OCI-LY3 (cell line): ENCODE data around the gene GSTK1.

Source experiments
- H2AFZ ChIP-seq: fragments of 200-600, 300-600 bp; shearing (Covaris generic); 2 replicates; pipeline ENCODE4 v1.6.0; 2014; ENCODE audit warnings: antibody characterized with exemption, low read depth, low read length
- H3K27ac ChIP-seq: fragments of 200-600, 300-600 bp; sonication (generic); 2 replicates; pipeline ENCODE4 v1.5.1; 2014; ENCODE audit warnings: mild to moderate bottlenecking, low read length, moderate library complexity, mixed read lengths
- H3K27me3 ChIP-seq: fragments of 200-600, 300-600 bp; sonication (generic); 2 replicates; pipeline ENCODE4 v1.6.1; 2014; ENCODE audit warnings: low read depth, low read length, mixed read lengths
- H3K36me3 ChIP-seq: fragments of 200-600, 300-600 bp; sonication (generic); replicated peaks from 2 replicates; pipeline ENCODE3; 2014; ENCODE audit warnings: low read depth, low read length, mixed read lengths
- H3K4me1 ChIP-seq: fragments of 300-600, 200-600 bp; sonication (generic); 2 replicates; pipeline ENCODE4 v1.6.1; 2014; ENCODE audit warnings: low read length, mixed read lengths
- H3K4me2 ChIP-seq: fragments of 200-600, 300-600 bp; sonication (generic); 2 replicates; pipeline ENCODE4 v1.6.1; 2014; ENCODE audit warnings: low read length, mixed read lengths
- H3K4me3 ChIP-seq: fragments of 300-600, 200-600 bp; sonication (generic); 2 replicates; pipeline ENCODE4 v1.5.1; 2014; ENCODE audit warnings: antibody characterized with exemption, mild to moderate bottlenecking, low read length, moderate library complexity
- H3K79me2 ChIP-seq: fragments of 300-600, 200-600 bp; shearing (Covaris generic); 2 replicates; pipeline ENCODE4 v1.6.1; 2014; ENCODE audit warnings: mild to moderate bottlenecking, low read length, mixed read lengths
- H3K9ac ChIP-seq: fragments of 300-600, 200-600 bp; shearing (Covaris generic); 2 replicates; pipeline ENCODE4 v1.6.0; 2014; ENCODE audit warnings: mild to moderate bottlenecking, low read length, moderate library complexity
- H3K9me3 ChIP-seq: fragments of 200-600, 300-600 bp; shearing (Covaris generic); 2 replicates; pipeline ENCODE4 v1.6.1; 2014; ENCODE audit warnings: low read length, mixed read lengths; ENCODE audit not compliant: insufficient read depth
- H4K20me1 ChIP-seq: fragments of 200-600, 300-600 bp; sonication (generic); 2 replicates; pipeline ENCODE4 v1.6.1; 2016; ENCODE audit warnings: low read length, mixed read lengths; ENCODE audit not compliant: insufficient read depth
- CTCF ChIP-seq: fragments of 200-600, 300-600 bp; sonication (generic); IDR thresholded peaks from 2 replicates; pipeline ENCODE4 v1.5.1; 2014; ENCODE audit warnings: antibody characterized with exemption, low read length, low read depth
- EZH2phosphoT487 ChIP-seq: fragments of 200-600 bp; shearing (Covaris generic); IDR thresholded peaks from 2 replicates; pipeline ENCODE4 v1.6.1; 2018; ENCODE audit warnings: antibody characterized with exemption, mixed run types, low read depth

Gene GSTK1

GRCh38 chr7:143216686-143217085 lies 46.6 kb upstream of the GSTK1 start:
- H3K9me3 ChIP-seq: no peaks in the 10 kb centered on the region
- H4K20me1 ChIP-seq: no peaks in the 10 kb centered on the region
- H3K4me3 ChIP-seq: no peak overlapping the region
- no peak overlapping the region for H3K27ac ChIP-seq
- no peak overlapping the region for H3K9ac ChIP-seq
- TF ChIP-seq EZH2phosphoT487 (no peak), CTCF (no peak)
- H2AFZ ChIP-seq: no peak overlapping the region
- no peaks in the 10 kb centered on the region for H3K79me2 ChIP-seq
- peaks cover 1% of the 10 kb centered on the region for H3K27me3 ChIP-seq
- H3K4me1 ChIP-seq: peaks cover 5% of the 10 kb centered on the region
- no peaks in the 10 kb centered on the region for H3K36me3 ChIP-seq
- no peak overlapping the region for H3K4me2 ChIP-seq

GRCh38 chr7:143217806-143218205 lies 45.4 kb upstream of the GSTK1 start:
- H3K4me1 ChIP-seq: peaks cover 5% of the 10 kb centered on the region
- H2AFZ ChIP-seq: no peak overlapping the region
- H3K27me3 ChIP-seq: peaks cover 13% of the 10 kb centered on the region
- no peaks in the 10 kb centered on the region for H3K79me2 ChIP-seq
- H3K9ac ChIP-seq: no peak overlapping the region
- H3K9me3 ChIP-seq: no peaks in the 10 kb centered on the region
- no peak overlapping the region for H3K27ac ChIP-seq
- no peaks in the 10 kb centered on the region for H3K36me3 ChIP-seq
- no peak overlapping the region for H3K4me2 ChIP-seq
- TF ChIP-seq CTCF (no peak), EZH2phosphoT487 (no peak)
- H4K20me1 ChIP-seq: no peaks in the 10 kb centered on the region
- H3K4me3 ChIP-seq: no peak overlapping the region

GRCh38 chr7:143221286-143221685 lies 42.0 kb upstream of the GSTK1 start:
- no peak for TF ChIP-seq EZH2phosphoT487
- no peak for TF ChIP-seq CTCF
- no peak overlapping the region for H2AFZ ChIP-seq
- no peak overlapping the region for H3K4me3 ChIP-seq
- no peak overlapping the region for H3K27ac ChIP-seq
- H3K27me3 ChIP-seq: peaks cover 24% of the 10 kb centered on the region
- no peak overlapping the region for H3K9ac ChIP-seq
- H3K9me3 ChIP-seq: no peaks in the 10 kb centered on the region
- peaks cover 5% of the 10 kb centered on the region for H3K4me1 ChIP-seq
- no peaks in the 10 kb centered on the region for H3K79me2 ChIP-seq
- no peaks in the 10 kb centered on the region for H3K36me3 ChIP-seq
- H4K20me1 ChIP-seq: no peaks in the 10 kb centered on the region
- no peak overlapping the region for H3K4me2 ChIP-seq

GRCh38 chr7:143221737-143222136 lies 41.5 kb upstream of the GSTK1 start, which contains the start of gene TAS2R40:
TAS2R40 (plus strand) TSS chr7:143222037; CDS start chr7:143222079, 42 bp downstream.
- no peaks in the 10 kb centered on the region for H3K36me3 ChIP-seq
- peaks cover 24% of the 10 kb centered on the region for H3K27me3 ChIP-seq
- H3K4me1 ChIP-seq: peaks cover 5% of the 10 kb centered on the region
- no peaks in the 10 kb centered on the region for H4K20me1 ChIP-seq
- H3K79me2 ChIP-seq: no peaks in the 10 kb centered on the region
- H3K4me3 ChIP-seq: no peak within 1 kb of the TSS
- H3K9me3 ChIP-seq: no peaks in the 10 kb centered on the region
- H3K4me2 ChIP-seq: no peak within 1 kb of the TSS
- no peak for TF ChIP-seq EZH2phosphoT487
- no peak for TF ChIP-seq CTCF
- no peak within 1 kb of the TSS for H3K9ac ChIP-seq
- H2AFZ ChIP-seq: no peak within 1 kb of the TSS
- no peak within 1 kb of the TSS for H3K27ac ChIP-seq
